HUDEP-2 (cell line): Measurements from ENCODE around the gene TAL1.
A peak's percentile ranks its signal among the peaks of the same experiment; 100 is the strongest.
"Not testable (repeated sequence)": the region's sequence is repeated elsewhere in the genome, so short reads cannot be mapped to it uniquely, and the experiment has no call there.

Source experiments
- DNase-seq, 76 experiments: peaks; one replicate each; lab custom pipeline; 2025; ENCODE audit not compliant: unreplicated experiment in 76 of 76; lab: John Stamatoyannopoulos, UW

TAL1 gene

GRCh38 chr1:47213230-47213963 lies 18.6 kb downstream of the TAL1 start:
- peak in 75 of 76 experiments; percentile 25 to 89 (median 71) for DNase-seq

GRCh38 chr1:47212636-47213229 lies 19.3 kb downstream of the TAL1 start:
- DNase-seq = no peak

- peak in 2 of 76 experiments; percentile 9 to 18 for DNase-seq
Observed at GRCh38 chr1:47211796-47212269, 20.2 kb downstream of the TAL1 start.

GRCh38 chr1:47210666-47211065 lies 21.4 kb downstream of the TAL1 start:
- no peak for DNase-seq

- DNase-seq = no peak
Observed at GRCh38 chr1:47209725-47210325, 22.2 kb downstream of the TAL1 start.

GRCh38 chr1:47209091-47209490 lies 22.9 kb downstream of the TAL1 start:
- DNase-seq = no peak

- DNase-seq = no peak
Observed at GRCh38 chr1:47208374-47208850, 23.6 kb downstream of the TAL1 start.

GRCh38 chr1:47207803-47208373 lies 24.1 kb downstream of the TAL1 start:
- no peak for DNase-seq

GRCh38 chr1:47205918-47206317 lies 26.1 kb downstream of the TAL1 start:
- no peak for DNase-seq

- DNase-seq = not testable (repeated sequence)
Observed at GRCh38 chr1:47203504-47203903, 28.5 kb downstream of the TAL1 start.

- DNase-seq = no peak
Observed at GRCh38 chr1:47201179-47201578, 30.8 kb downstream of the TAL1 start.

GRCh38 chr1:47198214-47198613 lies 33.8 kb downstream of the TAL1 start:
- DNase-seq = no peak

- peak in 28 of 76 experiments; percentile 13 to 52 (median 31) for DNase-seq
Observed at GRCh38 chr1:47196622-47197021, 35.4 kb downstream of the TAL1 start.

GRCh38 chr1:47195981-47196380 lies 36.0 kb downstream of the TAL1 start:
- DNase-seq = not testable (repeated sequence)

- DNase-seq = peak in 1 of 76 experiments; percentile 20
Observed at GRCh38 chr1:47194311-47194710, 37.7 kb downstream of the TAL1 start.

- DNase-seq = not testable (repeated sequence)
Observed at GRCh38 chr1:47193496-47193895, 38.5 kb downstream of the TAL1 start.

- DNase-seq = peak in 72 of 76 experiments; percentile 25 to 89 (median 72)
Observed at GRCh38 chr1:47192458-47193384, 39.3 kb downstream of the TAL1 start.

GRCh38 chr1:47191940-47192457 lies 40.0 kb downstream of the TAL1 start:
- no peak for DNase-seq

GRCh38 chr1:47190857-47191256 lies 41.2 kb downstream of the TAL1 start:
- no peak for DNase-seq

GRCh38 chr1:47190509-47190855 lies 41.5 kb downstream of the TAL1 start:
- DNase-seq = peak in 7 of 76 experiments; percentile 24 to 59 (median 46)
